ENCODE measurements around the gene COL23A1.
"Not testable (repeated sequence)": the region's sequence is repeated elsewhere in the genome, so short reads cannot be mapped to it uniquely, and the experiment has no call there.

Gene COL23A1

DNA sequence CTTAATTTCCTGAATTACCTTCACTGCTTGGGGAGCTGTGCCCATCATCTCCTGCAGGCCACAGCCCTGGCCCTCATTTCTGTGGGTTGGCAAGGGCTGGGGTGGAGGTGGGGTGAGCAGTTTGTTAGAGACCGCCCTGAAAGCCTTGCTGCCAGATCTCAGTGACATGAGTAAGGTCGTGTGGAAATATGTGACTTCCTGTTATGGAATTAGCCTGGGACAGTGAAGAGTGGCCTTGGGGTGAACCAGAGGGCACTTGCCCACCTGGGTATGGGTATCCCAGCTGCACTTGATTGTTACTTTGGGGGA is 388.3 kb downstream of the COL23A1 start:
- DNase-seq, result no peak

DNA sequence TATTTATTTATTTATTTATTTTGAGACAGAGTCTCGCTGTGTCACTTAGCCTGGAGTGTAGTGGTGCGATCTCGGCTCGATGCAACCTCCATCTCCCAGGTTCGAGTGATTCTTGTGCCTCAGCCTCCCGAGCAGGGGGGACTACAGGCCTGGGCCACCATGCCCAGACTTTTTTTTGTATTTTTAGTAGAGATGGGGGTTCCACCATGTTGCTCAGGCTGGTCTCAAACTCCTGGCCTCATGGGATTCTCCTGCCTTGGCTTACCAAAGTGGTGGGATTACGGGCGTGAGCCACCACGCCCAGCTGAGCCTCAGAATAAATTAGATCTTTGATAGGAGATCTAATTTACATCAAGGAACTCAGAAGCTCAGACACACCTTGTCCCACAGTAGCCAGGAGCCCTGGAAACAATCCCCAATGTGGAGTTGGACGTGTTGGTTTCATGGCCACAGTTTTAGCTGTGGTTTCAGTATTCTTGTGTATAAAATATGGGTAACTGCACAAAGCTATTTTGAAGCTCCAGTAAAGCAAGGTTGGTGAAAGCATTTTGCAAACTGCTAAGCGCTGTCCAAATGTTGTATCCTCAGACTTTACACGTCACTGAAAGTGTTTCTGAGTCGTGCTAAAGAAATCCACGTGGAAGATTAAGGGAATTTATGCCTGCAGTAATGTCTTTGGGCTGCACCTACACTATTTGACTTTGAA is 388.8 kb downstream of the COL23A1 start:
- no peak for DNase-seq

DNA sequence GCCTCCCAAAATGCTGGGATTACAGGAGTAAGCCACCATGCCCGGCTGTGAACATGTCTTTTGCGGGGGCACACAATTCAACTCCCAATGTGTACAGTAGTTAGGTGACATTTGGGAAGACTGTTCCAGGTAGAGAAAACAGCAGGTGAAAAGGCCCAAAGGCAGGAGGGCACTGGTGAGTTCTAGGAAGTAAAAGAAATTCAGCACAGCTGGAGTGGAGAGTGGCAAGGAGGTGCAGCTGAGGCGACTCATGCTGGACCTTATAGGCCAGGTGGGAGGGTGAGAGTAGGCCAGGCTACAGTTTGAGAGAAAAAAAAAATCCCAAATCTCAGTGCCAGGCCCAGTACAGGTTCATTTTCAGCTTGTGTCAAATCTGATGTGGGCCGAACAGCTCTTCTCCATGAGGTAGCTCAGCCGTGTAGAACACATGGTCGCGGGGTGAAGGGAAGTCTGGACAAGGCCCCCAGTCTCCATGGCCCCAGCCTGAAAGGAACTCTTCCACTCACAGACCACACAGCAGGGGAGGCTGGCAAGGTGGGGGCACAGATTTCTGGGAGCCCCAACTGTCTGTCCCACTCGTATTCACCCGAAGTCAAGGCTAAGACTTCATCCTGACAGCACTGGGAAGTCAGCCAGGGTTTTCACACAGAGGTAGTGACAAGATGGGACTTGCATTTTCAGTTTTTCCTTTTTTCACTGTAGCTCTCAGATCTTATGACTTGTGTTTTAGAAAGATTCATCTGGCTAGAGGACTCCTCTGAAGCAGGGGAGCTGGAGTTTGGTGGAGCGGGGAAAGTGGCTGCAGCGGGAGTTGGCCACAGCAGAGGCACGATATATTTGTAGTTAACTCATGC is 390.4 kb downstream of the COL23A1 start:
- DNase-seq, result no peak

DNA sequence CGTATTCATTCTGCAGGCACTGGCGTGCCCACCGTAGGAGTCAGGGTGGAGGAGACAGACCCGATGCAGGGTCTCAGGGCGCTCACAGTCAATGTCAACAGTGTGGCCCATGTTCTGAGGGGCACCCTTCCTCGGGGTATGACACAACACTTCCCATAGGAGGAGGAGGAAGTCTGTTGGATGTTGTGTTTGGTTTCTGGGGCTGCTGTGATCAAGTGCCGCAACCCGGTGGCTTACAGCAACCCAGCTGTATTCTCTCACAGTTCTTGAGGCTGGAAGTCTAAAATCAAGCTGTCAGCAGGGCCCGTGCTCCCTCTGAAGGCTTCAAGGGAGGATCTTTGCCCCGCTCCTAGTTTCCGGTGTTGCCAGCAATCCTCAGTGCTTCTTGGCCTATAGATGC is 391.5 kb downstream of the COL23A1 start:
- DNase-seq, result no peak

DNA sequence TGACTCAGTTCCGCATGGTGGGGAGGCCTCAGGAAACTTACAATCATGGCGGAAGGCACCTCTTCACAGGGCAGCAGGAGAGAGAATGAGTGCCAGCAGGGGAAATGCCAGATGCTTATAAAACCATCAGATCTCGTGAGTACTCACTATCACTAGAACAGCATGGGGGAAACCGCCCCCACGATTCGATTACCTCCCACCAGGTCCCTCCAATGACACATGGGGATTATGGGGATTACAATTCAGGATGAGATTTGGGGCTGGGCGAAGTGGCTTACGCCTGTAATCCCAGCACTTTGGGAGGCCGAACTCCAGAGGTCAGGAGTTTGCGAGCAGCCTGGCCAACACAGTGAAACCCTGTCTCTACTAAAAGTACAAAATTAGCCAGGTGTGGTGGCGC is 392.0 kb downstream of the COL23A1 start:
- not testable (repeated sequence) for DNase-seq

DNA sequence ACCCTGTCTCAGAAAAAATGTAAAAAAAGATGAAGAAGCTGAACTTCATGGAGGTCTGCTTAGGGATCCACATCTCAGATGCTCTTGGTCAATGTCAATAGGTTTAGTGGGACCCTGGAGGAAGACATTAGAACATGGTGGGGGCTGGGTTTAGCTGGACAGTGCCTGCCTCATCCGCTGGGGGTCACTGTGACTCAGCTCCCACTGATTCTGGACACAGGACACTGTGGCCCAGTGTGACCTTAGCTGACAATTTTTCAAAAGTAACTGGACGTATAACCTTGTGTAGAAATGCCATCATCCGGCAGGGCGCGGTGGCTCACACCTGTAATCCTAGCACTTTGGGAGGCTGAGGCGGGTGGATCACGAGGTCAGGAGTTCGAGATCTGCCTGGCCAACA is 393.2 kb downstream of the COL23A1 start:
- no peak for DNase-seq

DNA sequence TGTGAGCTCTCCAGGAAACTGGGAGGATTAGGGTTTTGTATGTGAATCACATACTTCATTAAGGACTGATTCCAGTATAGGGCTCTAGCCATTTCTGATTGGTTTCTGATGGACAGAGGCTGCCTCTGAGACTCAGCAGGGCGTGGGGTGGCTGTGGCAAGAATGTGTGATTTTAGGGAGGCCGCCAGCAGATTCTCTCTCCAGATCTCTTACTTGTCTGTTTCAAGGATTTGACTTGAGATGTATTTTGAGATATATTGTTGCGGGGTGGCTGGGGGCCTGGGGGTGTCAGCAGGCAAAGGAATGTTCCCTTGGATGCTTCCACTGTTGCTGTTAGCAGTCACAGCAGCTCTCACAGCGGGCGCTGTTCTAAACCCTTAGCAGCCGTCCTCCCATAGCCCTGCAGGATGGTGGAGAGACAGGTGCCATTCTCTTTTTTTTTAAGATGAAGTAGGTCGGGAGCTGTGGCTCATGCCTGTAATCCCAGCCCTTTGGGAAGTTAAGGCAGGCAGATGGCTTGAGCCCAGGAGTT is 393.8 kb downstream of the COL23A1 start:
- no peak for DNase-seq

DNA sequence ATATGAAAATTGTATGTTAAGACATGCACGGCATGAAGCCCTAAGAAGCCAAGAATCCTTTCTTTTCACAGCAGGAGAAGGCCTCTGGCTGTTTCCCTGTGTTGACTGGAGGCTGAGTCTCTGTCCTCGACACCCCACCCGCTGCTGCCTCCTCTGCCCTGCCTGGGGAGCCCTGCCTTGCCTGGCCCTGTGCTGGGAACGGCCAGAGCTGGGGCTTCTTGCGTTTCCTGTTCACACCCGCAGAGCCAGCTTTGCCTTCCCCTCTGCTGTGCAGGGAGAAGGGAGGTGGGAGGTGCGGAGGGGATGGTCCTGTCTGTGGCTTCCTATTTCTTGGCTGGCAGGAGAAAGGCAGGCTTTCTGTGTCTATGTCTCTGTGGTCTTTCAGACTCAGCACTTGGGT is 396.2 kb downstream of the COL23A1 start:
- DNase-seq, result no peak

DNA sequence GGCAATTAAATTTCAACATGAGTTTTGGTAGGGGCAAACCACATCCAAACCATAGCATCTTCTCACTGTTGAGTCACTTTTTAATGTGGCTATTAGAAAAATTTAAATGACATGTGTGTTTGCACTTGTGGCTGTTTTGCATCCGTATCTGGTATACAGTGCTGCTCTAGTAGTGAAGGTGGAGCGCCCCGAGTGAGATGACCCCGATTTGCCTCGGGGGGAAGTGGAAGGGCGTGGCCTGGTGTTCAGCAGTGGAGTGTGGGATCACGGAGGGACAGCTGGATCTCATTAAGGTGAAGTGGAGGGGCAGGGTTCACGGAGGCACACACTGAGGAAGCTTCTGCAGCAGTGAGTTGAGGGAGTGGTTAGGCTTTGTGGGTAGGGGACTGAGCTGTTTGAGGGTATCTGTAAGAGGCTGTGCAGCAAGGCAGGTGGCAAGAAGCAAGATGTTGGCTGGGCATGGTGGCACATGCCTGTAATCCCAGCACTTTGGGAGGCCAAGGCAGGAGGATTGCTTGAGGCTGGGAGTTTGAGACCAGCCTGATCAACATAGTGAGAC is 396.9 kb downstream of the COL23A1 start:
- DNase-seq, result no peak

DNA sequence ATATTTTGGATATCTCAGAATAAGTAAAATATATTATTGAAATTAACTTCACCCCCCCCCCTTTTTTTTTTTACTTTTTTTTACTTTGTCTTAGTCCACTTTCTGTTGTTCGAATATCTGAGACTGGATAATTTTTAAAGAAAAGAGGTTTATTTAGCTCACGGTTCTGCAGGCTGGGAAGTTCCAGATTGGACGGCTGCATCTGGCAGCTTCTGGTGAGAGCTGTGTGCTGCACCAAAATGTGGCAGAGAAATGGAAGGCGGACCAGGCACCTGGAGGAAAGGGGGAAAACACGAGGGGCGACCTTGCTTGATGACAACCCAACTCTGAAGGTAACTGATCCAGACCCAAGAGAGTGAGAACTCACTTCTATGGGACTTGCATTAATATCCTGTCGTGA is 397.4 kb downstream of the COL23A1 start:
- DNase-seq, result no peak

DNA sequence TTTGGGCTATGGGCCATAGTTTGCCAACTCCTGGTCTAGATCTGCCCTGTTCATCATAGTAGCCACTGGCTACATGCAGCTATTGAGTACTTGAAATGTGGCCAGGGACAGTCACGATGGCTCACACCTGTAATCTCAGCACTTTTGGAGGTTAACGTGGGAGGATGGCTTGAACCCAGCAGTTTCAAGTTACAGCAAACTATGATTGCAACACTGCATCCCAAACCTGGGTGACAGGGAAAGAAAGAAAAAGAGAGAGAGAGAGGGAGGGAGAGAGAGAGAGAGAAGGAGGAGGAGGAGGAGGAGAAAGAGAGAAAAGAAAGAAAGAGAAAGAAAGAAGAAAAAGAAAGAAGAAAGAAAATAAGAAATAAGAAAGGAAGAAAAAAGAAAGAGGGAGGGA is 397.9 kb downstream of the COL23A1 start:
- no peak for DNase-seq

DNA sequence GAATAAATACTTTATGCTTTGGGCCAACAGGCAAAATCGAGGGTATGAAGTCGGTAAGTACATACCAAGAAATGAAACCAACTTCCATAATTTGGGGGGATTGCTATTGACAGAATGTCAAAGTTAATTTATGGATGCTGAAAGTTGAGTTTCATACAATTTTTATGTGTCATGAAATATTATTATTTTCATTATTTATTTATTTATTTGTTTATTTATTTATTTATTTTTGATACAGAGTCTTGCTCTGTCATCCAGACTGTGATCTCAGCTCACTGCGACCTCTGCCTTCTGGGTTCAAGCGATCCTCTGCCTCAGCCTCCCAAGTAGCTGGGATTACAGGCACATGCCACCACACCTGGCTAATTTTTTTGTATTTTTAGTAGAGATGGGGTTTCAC is 398.5 kb downstream of the COL23A1 start:
- no peak for DNase-seq

DNA sequence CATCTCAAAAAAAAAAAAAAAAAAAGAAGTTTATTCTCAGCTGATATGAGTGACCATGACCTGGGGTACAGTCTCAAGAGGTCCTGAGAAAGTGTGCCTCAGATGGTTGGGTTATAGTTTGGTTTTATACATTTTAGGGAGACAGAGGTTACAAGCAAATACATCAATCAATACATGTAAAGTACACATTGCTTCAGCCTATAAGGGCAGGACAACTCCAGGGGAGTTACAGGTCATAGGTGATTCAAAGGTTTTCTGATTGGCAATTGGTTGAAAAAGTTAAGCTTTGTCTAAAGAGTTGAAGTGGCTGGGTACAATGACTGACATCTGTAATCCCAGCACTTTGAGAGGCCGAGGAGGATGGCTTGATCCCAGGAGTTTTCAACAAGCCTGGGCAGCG is 400.8 kb downstream of the COL23A1 start:
- no peak for DNase-seq

Measured in NCI-H187 (cell line).